HG03571 (cell line): ENCODE measurements around the gene CACNG3.
"Not testable (repeated sequence)": the region's sequence is repeated elsewhere in the genome, so short reads cannot be mapped to it uniquely, and the experiment has no call there.

Experiments used
- ATAC-seq: cut with Tn5 transposase; IDR thresholded peaks from one replicate; pipeline ENCODE4 v1.9.1; 2021; ENCODE audit not compliant: unreplicated experiment

Gene CACNG3

GRCh38 chr16:24275413-24275812, 19.3 kb downstream of the CACNG3 start:
- ATAC-seq: no peak

GRCh38 chr16:24279982-24280515, 23.9 kb downstream of the CACNG3 start:
- ATAC-seq: no peak

- ATAC-seq: no peak
Measured at GRCh38 chr16:24281466-24281865, 25.3 kb downstream of the CACNG3 start.

GRCh38 chr16:24282141-24282540, 26.0 kb downstream of the CACNG3 start:
- ATAC-seq: no peak

- ATAC-seq: no peak
Measured at GRCh38 chr16:24286741-24287405, 30.7 kb downstream of the CACNG3 start.

- ATAC-seq: no peak
Measured at GRCh38 chr16:24288516-24288915, 32.4 kb downstream of the CACNG3 start.

GRCh38 chr16:24289166-24289700, 33.1 kb downstream of the CACNG3 start:
- ATAC-seq: no peak

GRCh38 chr16:24291932-24292331, 35.8 kb downstream of the CACNG3 start:
- no peak for ATAC-seq

GRCh38 chr16:24294131-24294530, 38.0 kb downstream of the CACNG3 start:
- no peak for ATAC-seq

GRCh38 chr16:24297375-24297774, 41.2 kb downstream of the CACNG3 start:
- ATAC-seq: no peak

- ATAC-seq: no peak
Measured at GRCh38 chr16:24298548-24299167, 42.5 kb downstream of the CACNG3 start.

- not testable (repeated sequence) for ATAC-seq
Measured at GRCh38 chr16:24300750-24301149, 44.6 kb downstream of the CACNG3 start.

- no peak for ATAC-seq
Measured at GRCh38 chr16:24302636-24303035, 46.5 kb downstream of the CACNG3 start.

GRCh38 chr16:24308200-24308599, 52.1 kb downstream of the CACNG3 start:
- no peak for ATAC-seq

GRCh38 chr16:24309258-24310142, 53.4 kb downstream of the CACNG3 start:
- ATAC-seq: no peak

- ATAC-seq: no peak
Measured at GRCh38 chr16:24315343-24315742, 59.2 kb downstream of the CACNG3 start.

- no peak for ATAC-seq
Measured at GRCh38 chr16:24318680-24319079, 62.5 kb downstream of the CACNG3 start.

GRCh38 chr16:24319126-24319814, 63.1 kb downstream of the CACNG3 start:
- ATAC-seq: no peak

- no peak for ATAC-seq
Measured at GRCh38 chr16:24322106-24322505, 66.0 kb downstream of the CACNG3 start.

GRCh38 chr16:24324421-24324820, 68.3 kb downstream of the CACNG3 start:
- ATAC-seq: no peak
